ENCODE results near the gene DLG2.

DNA sequence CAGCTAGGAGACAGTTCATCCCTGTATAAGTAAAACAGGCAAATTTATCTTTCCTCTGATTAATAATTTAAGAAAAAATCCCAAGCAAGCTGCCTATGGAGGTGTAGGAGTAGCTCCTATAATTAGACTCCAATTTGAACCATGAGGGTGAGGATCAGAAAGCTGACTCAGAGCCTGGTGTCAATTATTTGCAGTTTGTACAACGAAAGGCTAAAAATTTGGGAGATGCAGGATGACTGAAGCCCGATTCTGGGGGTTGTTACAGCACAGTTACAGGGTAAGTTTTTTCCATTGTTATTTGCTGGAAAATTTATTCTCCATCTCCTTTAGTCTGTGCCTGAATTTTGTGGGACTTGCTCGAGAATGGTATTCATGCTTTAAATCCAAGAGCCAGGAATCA lies 1981.6 kb downstream of the DLG2 start:
- TF ChIP-seq, protein P1, sequence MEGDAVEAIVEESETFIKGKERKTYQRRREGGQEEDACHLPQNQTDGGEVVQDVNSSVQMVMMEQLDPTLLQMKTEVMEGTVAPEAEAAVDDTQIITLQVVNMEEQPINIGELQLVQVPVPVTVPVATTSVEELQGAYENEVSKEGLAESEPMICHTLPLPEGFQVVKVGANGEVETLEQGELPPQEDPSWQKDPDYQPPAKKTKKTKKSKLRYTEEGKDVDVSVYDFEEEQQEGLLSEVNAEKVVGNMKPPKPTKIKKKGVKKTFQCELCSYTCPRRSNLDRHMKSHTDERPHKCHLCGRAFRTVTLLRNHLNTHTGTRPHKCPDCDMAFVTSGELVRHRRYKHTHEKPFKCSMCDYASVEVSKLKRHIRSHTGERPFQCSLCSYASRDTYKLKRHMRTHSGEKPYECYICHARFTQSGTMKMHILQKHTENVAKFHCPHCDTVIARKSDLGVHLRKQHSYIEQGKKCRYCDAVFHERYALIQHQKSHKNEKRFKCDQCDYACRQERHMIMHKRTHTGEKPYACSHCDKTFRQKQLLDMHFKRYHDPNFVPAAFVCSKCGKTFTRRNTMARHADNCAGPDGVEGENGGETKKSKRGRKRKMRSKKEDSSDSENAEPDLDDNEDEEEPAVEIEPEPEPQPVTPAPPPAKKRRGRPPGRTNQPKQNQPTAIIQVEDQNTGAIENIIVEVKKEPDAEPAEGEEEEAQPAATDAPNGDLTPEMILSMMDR (IDR thresholded peaks at IDR 0.05; ENCODE audit: low read depth, low read length): no peak
- TF ChIP-seq EZH2phosphoT487 (IDR thresholded peaks at IDR 0.05; ENCODE audit: low read depth): no peak
